ENCODE results near the gene CDH23.

CDH23 gene

DNA sequence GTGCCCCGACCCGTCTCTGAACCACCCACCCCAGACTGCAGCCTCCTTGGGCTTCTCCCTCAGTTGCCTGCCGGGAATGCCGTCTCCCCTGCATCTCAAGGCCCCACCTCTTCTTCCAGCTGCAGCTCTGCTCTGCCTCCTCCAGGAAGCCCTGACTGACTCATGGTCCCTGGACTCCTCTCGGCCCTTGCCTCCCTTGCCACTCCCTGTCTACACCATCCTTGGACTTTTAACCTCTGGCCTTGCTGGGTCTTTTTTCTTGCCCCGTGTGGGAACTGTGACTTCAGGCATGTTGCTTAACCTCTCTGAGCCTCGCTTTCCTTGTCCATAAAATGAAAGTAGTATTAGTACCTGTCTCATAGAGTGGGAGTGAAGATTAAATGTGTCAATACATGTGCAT lies 266.6 kb downstream of the CDH23 start:
- no peak for DNase-seq

DNA sequence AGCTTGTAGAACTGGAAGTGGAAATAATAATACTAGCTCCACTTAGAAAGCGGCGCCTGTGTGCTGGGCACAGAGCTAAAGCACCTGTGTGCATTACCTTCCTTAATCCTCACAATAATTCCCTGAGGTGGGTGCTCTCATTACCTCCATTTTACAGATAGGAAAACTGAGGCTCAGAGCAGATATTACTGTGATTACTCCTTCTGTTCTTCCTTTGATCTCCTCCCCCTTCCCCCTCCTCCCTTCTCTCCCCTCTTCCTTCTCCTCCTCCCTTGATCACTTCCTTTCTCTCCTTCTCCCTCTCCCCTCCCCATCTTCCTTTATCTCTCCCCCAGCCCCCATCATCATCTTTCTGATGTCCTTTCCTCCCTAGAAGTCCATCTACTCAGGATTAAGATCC lies 267.9 kb downstream of the CDH23 start:
- no peak for DNase-seq

DNA sequence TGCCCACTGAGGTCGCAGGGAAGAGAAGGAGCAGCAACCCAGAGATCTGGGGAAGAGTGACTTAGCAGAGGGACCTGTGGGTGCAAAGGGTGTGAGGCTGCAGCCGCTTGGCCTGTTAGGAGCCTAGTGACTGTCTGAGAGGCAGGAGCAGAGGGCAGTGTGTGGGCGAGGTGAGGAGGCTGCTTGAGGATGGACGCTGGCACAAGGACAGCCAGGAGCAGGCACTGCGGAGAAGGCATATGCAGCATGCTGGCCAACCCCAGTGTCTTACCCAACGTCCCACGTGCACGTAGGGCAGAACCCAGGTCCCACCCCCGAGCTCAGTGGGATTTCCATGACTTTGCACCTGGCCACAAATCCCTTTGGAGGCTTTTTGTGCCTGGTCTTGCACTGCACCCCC lies 268.7 kb downstream of the CDH23 start:
- DNase-seq = peak in 1 of 14 donors; percentile 66

DNA sequence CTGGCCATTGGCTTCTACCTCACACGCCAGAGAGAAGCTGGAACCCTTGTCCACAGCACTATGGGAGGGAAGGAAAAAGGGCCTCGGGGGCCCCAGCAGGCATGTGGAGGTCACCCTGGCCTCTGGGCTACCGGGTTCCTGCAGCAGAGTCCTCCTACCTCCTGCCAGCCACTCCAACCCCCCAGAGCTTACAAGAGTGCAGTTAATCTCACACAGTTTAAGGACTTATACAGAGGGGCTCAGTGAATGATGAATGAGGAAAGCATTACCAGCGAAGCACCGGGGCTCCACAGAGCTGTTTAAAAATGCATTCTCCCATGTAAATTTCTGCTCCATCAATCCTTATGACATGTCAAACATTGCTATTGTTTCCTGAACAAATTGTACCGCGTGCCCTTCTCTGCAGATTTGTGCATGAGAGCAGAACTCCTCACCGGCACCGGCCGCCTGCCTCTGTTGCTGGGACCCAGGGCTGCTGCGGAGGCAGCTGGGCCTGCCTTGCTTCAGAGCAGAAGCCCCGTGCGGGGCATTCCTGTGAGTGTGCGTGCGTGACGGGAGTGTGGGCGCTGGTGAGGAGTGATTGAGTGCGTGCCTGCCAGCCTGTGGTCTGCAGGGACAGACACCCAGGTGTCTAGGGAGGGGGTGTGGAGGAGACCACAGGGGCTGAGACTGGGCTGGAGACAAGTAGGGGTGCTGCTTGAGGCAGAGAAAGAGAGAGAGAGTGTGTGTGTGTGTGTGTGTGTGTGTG lies 270.1 kb downstream of the CDH23 start:
- DNase-seq = no peak

GRCh38 chr10:71667387-71667752 lies 270.6 kb downstream of the CDH23 start:
- DNase-seq = no peak

- DNase-seq = no peak
Measured at GRCh38 chr10:71671994-71672946, 275.6 kb downstream of the CDH23 start.

GRCh38 chr10:71675295-71675970 lies 278.7 kb downstream of the CDH23 start:
- no peak for DNase-seq

- peak in 1 of 14 donors; percentile 54 for DNase-seq
Measured at GRCh38 chr10:71677261-71677660, 280.5 kb downstream of the CDH23 start.

- no peak for DNase-seq
Measured at GRCh38 chr10:71678057-71678805, 281.5 kb downstream of the CDH23 start.

GRCh38 chr10:71679425-71679824 lies 282.7 kb downstream of the CDH23 start:
- DNase-seq = no peak

DNA sequence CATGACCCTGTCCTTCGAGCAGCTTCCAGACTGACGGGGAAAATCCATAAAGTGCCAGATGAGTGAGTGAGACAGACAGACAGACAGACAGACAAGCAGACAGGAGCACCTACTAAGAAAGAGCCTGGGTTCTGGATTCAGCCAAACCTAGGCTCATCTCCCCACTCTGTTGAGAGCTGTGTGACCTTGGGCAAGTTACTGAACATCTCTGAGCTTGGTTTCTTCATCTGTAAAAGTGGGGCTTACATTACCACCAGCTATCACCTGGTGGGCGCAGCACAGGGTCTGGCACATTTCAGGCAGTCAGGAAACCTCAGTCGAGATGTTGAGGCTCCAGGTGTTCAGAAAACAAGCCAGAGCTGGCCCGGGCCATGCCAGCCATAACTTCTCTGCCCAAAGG lies 285.3 kb downstream of the CDH23 start:
- DNase-seq = no peak

- peak in 4 of 14 donors; percentile 6 to 27 (median 14) for DNase-seq
Measured at GRCh38 chr10:71683301-71683700, 286.6 kb downstream of the CDH23 start.

GRCh38 chr10:71684356-71685173 lies 287.8 kb downstream of the CDH23 start:
- no peak for DNase-seq

GRCh38 chr10:71685554-71686232 lies 289.0 kb downstream of the CDH23 start:
- DNase-seq = peak in 1 of 14 donors; percentile 87

DNA sequence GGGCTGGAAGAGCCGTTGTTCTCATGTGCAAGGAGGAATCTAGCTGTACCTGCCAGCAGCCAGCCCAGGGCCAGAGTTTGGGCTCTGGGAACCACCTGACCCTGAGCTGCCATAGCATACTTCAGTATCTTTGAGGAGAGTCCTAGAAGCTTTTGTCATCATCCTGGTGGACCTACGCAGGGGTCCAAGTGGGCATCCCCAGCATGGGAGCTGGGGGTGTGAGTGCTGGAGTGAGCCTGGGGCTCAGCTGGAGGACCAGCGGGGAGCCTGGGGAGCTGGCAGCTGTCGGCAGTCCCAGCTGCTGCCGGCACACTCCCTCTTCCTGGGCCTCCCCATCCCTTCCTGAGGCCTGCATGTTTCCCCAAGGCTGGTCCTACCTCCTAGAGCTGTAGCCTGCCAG lies 290.4 kb downstream of the CDH23 start:
- DNase-seq = no peak

GRCh38 chr10:71687480-71687879 lies 290.8 kb downstream of the CDH23 start:
- no peak for DNase-seq

DNA sequence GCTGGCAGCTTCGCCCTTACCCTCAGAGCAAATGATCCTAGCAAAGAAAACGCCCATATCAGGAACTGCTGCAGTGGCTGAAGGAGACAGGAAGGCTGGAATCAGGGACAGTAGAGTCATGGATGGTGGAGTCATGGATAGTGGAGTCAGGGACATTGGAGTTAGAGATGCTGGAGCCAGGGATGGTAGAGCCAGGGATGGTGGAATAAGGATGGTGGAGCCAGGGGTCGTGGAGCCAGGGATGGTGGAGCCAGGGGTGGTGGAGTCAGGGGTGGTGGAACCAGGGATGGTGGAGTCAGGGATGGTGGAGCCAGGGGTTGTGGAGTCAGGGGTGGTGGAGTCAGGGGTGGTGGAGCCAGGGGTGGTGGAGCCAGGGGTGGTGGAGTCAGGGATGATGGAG lies 291.5 kb downstream of the CDH23 start:
- no peak for DNase-seq

- DNase-seq = no peak
Measured at GRCh38 chr10:71690094-71690720, 293.5 kb downstream of the CDH23 start.

- no peak for DNase-seq
Measured at GRCh38 chr10:71691405-71691804, 294.7 kb downstream of the CDH23 start.

- no peak for DNase-seq
Measured at GRCh38 chr10:71692598-71693306, 296.0 kb downstream of the CDH23 start.

Data from C1 segment of cervical spinal cord (tissue), 14 donors.